HG03139 (cell line): ENCODE data around the gene COL4A2.

Source experiments
- ATAC-seq: cut with Tn5 transposase; IDR thresholded peaks from one replicate; pipeline ENCODE4 v1.9.1; 2021; ENCODE audit not compliant: unreplicated experiment

Gene COL4A2

DNA sequence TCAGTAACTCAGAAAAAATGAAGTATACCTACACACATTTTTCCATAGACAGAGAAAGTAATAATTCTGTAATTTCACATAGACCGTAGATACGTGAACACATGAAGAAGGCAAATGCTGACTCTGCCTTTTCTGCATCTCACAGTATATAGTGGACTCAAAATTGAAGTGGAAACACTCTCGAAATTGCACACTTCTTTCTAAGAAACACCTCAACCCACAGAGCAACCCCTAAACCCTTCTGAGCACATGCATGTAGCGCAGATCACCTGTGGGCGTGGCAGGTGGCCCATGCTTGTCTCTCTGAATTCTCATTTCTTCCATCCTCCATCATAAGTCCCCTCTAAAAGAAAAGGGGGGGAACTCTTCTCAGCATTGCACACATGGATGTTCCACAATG, 34.9 kb upstream of the COL4A2 start:
- ATAC-seq = no peak

- no peak for ATAC-seq
These were observed 34.4 kb upstream of the COL4A2 start for GRCh38 chr13:110272651-110273050.

- ATAC-seq = no peak
These were observed 33.8 kb upstream of the COL4A2 start for GRCh38 chr13:110273254-110273653.

- no peak for ATAC-seq
These were observed 32.4 kb upstream of the COL4A2 start for GRCh38 chr13:110274687-110275086.

DNA sequence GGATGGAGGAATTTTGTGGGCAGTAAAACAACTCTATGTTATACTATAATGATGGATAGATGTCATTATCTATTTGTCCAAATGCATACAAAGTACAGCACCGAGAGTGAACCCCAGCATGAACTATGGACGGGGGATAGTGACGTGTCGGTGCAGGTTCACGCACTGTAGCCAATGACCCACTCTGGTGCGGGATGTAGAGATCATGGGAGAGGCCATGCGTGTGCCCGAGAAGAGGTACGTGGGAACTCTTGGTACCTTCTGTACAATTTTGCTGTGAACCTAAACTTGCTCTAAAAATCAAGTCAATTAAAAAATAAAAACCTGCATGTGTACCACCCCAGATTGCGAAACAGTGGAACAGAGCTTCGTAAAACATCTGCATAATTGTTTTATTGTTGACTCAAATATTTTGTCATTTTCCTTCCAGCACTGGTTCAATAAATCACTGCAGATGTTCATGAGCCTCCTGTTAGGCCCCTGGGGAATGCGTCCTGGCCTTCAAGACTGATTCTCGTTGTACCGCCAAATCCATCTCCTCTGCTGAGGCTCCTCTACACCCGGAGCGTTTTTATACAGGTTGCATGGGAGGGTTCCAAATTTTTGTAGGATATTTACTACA, 31.0 kb upstream of the COL4A2 start:
- ATAC-seq = no peak

- no peak for ATAC-seq
These were observed 30.5 kb upstream of the COL4A2 start for GRCh38 chr13:110276553-110276950.

DNA sequence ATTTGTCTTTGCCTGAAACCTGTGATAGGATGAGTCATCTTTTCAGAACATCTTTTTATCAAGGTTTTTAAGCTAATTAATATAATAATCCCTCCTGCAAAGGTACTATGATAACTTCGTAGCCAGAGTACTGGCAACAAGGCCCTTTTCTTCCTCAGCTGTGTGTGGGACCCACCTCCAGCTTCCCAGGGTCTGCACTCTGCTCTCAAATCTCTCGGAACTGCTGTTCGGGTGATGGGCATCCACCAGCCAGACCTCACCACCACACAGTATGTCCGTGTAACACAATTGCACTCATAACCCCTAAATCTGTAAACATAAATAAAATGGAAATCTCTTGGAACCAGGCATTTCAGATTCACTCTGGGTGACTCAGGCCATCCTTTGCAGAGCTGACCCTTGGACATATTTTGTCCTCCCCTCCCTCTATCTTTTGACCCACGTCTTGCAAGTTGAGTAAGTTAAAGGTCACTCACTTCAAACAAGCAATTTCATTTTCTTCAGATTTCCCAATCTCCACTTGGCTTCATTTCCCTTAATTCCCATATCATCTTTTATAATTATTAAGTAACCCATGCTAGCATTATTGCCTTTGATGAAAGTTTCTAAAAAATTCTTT, 29.6 kb upstream of the COL4A2 start:
- ATAC-seq = no peak

DNA sequence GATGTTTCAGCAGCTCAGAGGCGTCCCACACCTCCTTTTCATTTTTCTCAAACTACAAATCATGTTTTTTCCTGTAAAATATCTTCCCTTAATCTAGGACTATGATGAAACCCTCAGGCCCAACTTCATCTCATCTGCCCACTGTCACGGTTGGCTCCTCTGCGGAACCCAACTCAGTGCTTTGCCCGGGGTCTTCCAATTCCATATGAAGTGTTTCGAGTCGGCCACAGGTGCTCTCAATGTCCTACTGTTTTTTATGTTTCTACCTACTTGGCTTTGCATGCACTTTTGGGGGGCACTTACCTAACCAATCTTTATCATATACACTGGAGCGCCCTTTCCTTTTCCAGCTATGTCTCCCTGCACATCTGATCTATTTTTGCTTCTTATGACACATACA, 28.2 kb upstream of the COL4A2 start:
- no peak for ATAC-seq

DNA sequence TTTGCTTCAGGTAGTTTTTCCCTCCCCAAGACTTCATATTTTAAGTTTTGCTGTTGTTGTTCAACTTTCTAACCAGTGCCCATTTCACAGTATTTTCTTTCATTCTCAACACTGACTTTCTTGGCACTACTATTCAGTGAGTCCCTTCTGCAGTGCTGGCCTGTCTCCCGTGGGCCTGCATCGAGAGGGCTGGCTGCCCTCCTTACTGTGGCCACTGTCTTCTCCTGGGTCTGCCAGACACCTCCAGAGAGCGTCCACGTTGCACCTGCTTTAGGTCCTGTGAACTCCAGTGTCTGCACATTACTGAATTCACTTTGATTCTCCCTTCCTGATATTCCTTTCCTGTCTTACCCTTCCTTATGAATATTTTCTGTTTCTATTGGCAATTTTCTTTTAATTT, 27.4 kb upstream of the COL4A2 start:
- no peak for ATAC-seq

- no peak for ATAC-seq
These were observed 26.8 kb upstream of the COL4A2 start for GRCh38 chr13:110280231-110280813.

DNA sequence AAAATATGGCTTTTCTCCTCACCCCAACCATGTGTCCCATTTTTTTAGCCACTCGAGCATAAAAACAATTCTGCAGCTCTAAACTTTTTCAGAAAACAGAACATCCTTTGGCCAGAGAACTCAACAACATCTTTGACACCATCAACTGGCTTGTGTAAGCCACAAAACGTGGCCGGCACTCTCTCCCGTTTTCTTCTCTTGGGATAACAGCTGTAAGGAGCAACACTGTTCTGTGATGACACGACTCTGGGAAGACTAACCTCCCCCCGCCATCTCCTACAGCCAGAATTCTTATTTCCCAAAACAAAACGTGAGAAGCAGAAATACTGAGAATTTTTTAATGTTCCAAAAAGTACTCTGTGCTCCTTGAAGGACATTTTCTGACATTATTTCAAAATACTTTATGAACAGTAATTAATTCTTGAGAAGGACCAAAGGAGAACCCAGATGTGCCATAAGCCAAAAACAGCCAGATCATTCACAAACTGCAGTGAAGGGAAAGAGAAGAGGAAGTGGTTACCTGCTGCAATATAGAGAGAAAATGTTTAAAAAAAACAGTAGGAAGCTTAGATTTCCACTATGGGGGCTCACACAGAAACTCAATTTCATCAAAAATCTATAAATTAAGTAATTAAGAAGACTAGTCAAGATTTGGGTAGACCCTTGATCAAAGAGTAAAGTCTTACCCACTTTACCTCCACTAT, 25.9 kb upstream of the COL4A2 start:
- no peak for ATAC-seq

- no peak for ATAC-seq
These were observed 25.3 kb upstream of the COL4A2 start for GRCh38 chr13:110281736-110282135.

DNA sequence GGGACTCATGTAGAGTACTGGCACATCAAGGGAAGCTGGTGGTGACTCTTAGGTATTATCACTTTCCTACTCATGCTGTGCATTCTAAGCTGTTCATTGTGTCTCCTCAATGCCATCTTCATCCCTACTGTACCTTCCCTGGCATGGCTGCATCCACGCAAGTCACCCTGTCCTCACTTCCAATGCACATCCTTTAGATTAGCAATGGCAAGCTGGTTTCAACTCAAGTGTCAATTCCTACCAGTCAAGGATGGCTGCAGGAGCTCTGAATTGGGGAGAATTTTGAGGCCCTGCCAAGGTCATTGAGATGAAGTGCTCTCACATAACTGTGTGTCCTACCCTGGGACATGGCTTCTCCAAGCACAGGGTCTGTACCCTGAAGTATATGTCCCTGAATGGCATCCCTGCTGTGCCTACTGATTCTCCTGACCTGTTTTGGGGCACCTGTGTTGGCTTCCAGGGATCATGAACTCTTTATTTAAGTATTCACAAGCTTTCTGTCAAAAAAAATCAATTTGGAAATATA, 24.7 kb upstream of the COL4A2 start:
- ATAC-seq = no peak

- ATAC-seq = no peak
These were observed 23.2 kb upstream of the COL4A2 start for GRCh38 chr13:110283736-110284517.

DNA sequence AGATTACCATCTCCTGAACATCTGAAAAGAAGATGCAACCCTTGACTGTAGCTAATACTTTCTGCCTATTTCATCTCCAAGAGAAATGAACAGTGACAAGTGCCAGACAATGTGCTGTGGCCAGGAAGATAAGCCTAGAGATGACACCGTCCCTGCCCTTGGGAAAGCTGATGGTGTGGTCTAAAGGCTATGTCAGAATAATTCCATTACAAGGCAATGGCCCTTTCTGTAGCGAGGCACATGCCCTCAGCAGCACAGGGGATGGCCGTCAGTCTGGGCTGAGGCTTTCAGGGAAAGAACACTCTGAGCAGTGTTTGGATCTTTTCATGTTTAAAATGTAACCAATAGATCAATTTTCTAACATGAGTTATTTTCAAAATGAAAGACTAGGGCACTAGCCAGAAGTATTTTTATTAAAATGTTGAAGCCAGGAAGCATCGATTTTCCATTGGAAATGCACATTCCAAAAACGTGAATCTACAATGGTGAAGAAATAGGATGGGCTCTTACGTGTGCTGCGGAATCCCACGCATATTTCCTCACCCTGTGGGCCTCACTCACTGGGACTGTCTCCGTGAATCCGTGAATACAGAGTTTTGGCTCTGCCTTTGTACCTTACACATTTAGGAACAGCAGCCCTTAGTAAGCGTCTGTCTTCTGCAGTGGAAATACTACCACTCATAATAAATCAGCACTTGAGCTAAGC, 22.2 kb upstream of the COL4A2 start:
- ATAC-seq = no peak

- no peak for ATAC-seq
These were observed 20.9 kb upstream of the COL4A2 start for GRCh38 chr13:110285991-110286832.

DNA sequence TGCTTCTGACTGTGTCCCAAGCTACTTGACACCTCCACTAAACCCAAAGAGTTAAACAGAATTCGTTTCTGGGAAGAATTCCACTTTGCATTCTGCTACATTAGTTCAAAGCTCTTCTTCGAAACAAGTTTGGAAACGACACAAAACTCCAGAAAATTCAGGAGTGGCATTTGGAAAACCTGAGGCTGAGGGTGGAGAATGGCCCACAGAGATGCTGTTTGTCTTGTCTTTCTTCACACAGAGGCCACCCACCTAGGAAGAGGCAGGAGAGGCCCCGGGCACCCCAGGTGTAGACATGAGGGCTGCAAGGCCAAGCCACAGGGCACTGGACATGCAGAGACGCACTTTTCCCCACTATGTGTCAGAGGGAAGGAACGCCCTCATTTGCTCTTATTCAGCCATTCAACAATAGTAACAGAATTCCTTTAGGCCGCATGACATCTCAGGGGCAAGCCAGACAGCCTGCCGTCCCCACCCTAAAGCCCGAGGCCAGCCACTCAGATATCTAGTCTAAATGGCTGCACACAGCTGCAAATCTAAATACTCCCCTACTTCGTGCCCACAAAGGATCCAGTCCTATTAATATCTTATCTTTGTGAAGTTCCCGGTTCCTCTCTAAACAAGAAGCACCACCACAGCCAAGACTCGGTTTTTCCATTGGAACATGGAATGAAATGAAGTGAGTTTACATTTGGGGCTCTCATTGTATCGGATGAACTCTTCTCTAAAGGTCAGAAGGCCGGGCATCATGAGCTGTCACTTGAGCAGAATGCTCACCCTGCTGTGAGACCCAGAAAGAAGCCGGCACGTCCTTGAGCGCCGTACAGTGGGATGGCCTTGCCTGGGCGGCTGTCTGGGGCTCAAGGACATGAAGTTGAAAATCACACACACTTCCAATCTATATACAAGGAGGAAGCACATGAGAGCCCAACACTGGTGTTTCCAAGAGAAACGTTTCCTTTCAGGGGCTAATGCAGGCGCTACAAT, 20.0 kb upstream of the COL4A2 start:
- no peak for ATAC-seq

DNA sequence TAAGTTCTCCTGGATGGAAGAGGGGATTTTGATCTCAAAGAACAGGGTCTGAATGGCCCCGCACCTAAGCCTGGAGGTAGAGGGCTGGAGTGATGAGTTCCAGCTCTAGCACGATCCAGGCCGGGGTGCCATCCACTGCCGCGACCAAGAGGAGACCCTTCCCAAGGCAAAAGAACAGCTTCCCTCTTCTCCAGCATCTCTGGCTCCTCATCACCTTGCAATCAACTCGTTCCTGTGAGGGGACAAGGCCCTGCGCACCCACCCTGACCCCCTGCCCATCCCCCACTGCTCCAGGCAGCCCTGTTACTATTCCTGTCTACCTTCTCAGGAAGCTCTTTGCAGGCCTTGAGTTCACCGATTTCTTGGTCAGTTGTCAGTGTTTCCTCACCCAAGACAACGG, 17.9 kb upstream of the COL4A2 start:
- no peak for ATAC-seq
